ENCODE data around the gene KRTAP9-3.

DNA sequence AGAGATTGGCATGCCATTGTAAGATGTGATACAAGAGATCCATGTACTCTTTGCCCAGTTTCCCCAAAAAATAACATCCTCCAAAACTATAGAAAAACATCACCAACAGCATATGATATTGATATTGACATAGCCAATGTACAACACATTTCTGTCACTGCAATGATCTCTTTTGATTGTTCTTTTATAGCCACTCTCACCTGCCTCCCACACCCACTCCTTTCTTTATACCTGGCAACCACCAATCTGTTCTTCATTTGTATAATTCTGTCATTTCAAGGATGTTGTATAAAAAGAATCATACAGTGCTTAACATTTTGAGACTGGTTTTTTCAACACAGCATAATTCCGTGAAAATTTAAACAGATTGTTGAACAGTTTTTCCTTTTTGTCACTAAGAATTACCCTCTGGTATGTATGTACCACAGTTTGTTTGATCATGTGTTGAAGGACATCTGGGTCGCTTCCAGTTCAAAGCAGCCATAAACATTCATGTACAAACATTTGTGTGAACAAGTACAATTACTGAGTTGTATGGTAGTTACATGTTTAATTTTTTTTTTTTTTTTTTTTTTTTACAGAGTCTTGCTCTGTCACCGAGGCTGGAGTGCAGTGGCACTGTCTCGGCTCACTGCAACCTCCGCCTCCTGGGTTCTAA lies 32.7 kb upstream of the KRTAP9-3 start:
- TF ChIP-seq ZZZ3 (IDR thresholded peaks at IDR 0.05; ENCODE audit: control insufficient read depth, insufficient read length, low read depth) (no peak), SUZ12 (IDR thresholded peaks at IDR 0.05; ENCODE audit: unreplicated experiment) (no peak), TBL1XR1 (IDR thresholded peaks at IDR 0.05; ENCODE audit: low read depth, low read length) (no peak), POLR2AphosphoS5 (IDR thresholded peaks at IDR 0.05; ENCODE audit: low read length) (no peak)
- TF ChIP-seq, protein P1, sequence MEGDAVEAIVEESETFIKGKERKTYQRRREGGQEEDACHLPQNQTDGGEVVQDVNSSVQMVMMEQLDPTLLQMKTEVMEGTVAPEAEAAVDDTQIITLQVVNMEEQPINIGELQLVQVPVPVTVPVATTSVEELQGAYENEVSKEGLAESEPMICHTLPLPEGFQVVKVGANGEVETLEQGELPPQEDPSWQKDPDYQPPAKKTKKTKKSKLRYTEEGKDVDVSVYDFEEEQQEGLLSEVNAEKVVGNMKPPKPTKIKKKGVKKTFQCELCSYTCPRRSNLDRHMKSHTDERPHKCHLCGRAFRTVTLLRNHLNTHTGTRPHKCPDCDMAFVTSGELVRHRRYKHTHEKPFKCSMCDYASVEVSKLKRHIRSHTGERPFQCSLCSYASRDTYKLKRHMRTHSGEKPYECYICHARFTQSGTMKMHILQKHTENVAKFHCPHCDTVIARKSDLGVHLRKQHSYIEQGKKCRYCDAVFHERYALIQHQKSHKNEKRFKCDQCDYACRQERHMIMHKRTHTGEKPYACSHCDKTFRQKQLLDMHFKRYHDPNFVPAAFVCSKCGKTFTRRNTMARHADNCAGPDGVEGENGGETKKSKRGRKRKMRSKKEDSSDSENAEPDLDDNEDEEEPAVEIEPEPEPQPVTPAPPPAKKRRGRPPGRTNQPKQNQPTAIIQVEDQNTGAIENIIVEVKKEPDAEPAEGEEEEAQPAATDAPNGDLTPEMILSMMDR (IDR thresholded peaks at IDR 0.05 in 2 of 3, conservative IDR thresholded peaks at IDR 0.05 in 1 of 3; ENCODE audit: control insufficient read depth in 2 of 3, extremely low read depth in 1 of 3, insufficient read depth in 1 of 3, low read depth in 3 of 3, low read length in 3 of 3): no peak
